ENCODE results near the gene RASAL2.
"Not testable (repeated sequence)": the region's sequence is repeated elsewhere in the genome, so short reads cannot be mapped to it uniquely, and the experiment has no call there.

Gene RASAL2

DNA sequence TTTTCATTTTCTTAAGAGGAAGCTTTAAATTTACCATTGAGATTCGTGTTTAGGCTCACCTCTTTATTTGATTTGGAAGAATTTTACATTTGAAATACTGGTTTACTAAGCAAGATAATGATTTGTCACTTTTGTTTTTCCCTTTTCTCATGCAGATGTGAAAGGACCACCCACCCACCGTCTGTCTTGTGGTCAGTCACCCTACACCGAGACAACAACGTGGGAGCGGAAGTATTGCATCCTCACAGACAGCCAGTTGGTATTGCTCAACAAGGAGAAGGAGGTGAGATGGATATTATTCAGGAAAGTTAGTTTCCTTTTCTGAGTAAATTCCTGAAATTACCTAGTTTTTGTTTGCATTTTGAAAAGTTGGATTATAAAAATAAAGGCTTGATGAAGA lies 189.5 kb downstream of the RASAL2 start:
- no peak for DNase-seq (ENCODE audit: low read depth in 2 of 2)

- no peak for DNase-seq (ENCODE audit: low read depth in 2 of 2)
Observed at GRCh38 chr1:178284058-178284457, 190.2 kb downstream of the RASAL2 start.

DNA sequence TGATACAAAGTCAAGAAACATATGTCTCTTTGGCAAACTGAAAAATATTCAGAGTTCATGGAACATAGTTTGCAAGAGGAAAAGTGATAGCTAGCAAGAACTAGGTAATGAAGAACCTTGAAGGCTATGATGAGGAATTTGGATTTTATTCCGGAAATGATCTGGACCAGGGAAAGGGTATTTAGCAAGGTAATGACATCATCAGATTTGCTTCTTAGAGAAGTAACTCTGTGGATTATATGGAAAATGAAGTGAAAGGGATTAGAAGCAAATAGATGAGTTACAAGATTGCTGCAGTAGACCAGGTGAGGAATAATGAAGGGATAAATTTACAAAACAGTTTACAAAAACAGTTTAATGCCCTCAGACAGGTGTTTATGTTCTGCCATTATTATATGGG lies 197.3 kb downstream of the RASAL2 start:
- no peak for DNase-seq (ENCODE audit: low read depth in 2 of 2)

DNA sequence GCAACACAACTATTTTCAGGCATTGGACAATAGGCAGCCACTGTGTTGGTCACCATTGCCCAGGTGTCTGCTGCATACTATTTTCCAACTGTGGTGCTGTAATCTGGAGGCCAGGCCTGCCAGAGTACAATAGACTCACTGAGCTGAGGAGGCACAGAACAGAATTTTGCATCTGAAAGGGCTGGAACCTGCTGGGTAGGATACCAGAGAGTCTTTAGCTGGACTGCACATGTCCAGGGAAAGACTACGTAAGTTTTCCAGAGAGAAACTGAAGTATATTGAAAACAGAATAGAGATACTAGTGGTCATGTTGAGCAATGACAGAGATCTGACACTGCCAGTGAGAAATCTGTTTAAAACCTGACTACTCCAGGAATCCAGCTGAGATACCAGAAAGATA lies 200.8 kb downstream of the RASAL2 start:
- DNase-seq (ENCODE audit: low read depth in 2 of 2): no peak

GRCh38 chr1:178300352-178300699 lies 206.4 kb downstream of the RASAL2 start:
- no peak for DNase-seq (ENCODE audit: low read depth in 2 of 2)

DNA sequence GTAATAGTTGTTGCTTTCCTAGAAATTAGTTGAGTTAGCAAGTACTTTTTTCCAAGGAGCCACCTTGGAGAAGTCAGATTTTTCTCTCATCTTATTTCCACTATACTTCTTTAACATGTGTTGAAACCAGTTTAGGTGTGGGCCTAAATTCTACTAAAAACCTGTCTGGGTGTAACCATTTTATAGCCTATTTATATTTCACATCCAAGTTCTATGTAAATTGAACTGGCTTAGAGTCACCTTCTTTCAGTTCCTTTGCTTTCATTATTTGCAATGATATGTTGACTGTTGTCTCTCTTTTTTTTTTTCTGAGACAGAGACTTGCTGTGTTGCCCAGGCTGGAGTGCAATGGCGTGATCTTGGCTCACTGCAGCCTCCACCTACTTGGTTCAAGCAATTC lies 207.2 kb downstream of the RASAL2 start:
- DNase-seq (ENCODE audit: low read depth in 2 of 2): no peak

GRCh38 chr1:178307264-178307663 lies 213.4 kb downstream of the RASAL2 start:
- DNase-seq (ENCODE audit: low read depth in 2 of 2): no peak

GRCh38 chr1:178308438-178308837 lies 214.5 kb downstream of the RASAL2 start:
- DNase-seq (ENCODE audit: low read depth in 2 of 2): no peak

- no peak for DNase-seq (ENCODE audit: low read depth in 2 of 2)
Observed at GRCh38 chr1:178310685-178311105, 216.8 kb downstream of the RASAL2 start.

DNA sequence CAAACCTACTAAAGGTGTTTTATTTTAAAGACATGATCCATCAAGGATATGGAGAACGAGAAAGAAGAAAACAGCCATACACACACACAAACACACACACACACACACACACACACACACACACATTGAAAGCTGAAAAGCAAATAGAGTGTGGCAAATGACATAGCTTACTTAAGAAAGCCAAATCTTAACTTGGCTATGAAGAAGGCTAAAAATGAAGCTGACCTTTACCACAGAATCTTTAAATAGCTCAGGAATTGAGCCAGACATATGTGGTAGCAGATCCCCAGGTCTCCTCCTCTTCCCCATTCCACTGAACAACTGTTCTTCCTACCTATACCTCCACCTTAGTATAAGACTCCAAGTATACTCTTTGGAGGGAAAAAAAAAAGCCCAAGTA lies 217.3 kb downstream of the RASAL2 start:
- DNase-seq (ENCODE audit: low read depth in 2 of 2): no peak

DNA sequence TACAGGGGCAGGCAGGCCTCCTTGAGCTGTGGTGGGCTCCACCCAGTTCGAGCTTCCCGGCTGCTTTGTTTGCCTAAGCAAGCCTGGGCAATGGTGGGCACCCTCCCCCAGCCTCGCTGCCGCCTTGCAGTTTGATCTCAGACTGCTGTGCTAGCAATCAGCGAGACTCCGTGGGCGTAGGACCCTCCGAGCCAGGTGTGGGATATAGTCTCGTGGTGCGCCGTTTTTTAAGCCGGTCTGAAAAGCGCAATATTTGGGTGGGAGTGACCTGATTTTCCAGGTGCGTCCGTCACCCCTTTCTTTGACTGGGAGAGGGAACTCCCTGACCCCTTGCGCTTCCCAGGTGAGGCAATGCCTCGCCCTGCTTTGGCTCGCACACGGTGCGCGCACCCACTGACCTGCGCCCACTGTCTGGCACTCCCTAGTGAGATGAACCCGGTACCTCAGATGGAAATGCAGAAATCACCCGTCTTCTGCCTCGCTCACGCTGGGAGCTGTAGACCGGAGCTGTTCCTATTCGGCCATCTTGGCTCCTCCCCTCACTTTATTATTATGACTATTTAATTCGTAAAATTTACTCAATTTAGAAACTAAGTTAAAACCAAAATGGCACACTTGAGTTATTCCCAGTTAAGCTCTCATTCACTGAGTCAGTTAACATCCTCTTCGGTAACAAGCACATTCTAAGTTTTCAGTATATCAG lies 226.5 kb downstream of the RASAL2 start:
- not testable (repeated sequence) for DNase-seq (ENCODE audit: low read depth in 2 of 2)

DNA sequence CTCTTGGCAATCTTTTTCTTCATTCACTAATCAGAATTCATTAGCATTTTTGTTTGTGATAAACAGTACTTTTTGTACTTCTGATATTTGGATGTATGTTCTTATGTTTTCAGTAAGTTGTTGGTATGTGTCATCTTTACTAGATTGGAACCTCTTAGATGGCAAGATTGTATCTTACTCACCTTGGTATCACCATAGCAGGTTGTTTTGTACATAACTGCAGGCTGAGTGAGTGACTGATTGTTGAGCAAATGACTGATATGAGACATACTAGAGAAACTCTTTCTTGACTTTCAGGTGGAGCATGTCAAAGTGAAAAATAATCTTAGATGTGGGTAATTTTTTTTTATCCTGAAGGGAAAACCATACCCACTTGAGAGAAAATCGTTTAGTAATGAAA lies 229.2 kb downstream of the RASAL2 start:
- no peak for DNase-seq (ENCODE audit: low read depth in 2 of 2)

- DNase-seq (ENCODE audit: low read depth in 2 of 2): no peak
Observed at GRCh38 chr1:178324003-178324402, 230.1 kb downstream of the RASAL2 start.

GRCh38 chr1:178328728-178329127 lies 234.8 kb downstream of the RASAL2 start:
- no peak for DNase-seq (ENCODE audit: low read depth in 2 of 2)

GRCh38 chr1:178330153-178330552 lies 236.2 kb downstream of the RASAL2 start:
- DNase-seq (ENCODE audit: low read depth in 2 of 2): no peak

- no peak for DNase-seq (ENCODE audit: low read depth in 2 of 2)
Observed at GRCh38 chr1:178330848-178331497, 237.1 kb downstream of the RASAL2 start.

- DNase-seq (ENCODE audit: low read depth in 2 of 2): no peak
Observed at GRCh38 chr1:178335426-178335825, 241.5 kb downstream of the RASAL2 start.

GRCh38 chr1:178337091-178337706 lies 243.3 kb downstream of the RASAL2 start:
- DNase-seq (ENCODE audit: low read depth in 2 of 2): no peak

DNA sequence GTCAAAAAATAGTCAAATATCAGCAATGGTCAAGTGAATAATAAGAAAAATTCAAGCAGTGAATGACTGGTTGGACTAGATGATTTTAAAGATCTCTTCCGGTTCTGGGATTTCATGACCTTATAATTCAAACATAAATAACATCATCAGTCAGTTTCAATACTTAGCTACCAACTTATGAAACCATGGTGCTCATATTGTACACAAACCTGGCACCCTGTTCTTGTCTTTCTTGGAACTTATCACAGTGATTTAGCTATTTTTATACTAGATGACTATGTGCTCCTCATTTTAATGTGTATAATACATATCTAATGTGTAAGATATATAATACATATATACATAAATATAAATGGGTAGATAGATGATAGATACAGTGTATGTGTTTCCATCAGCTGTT lies 245.9 kb downstream of the RASAL2 start:
- DNase-seq (ENCODE audit: low read depth in 2 of 2): no peak

- no peak for DNase-seq (ENCODE audit: low read depth in 2 of 2)
Observed at GRCh38 chr1:178341261-178341956, 247.5 kb downstream of the RASAL2 start.

GRCh38 chr1:178342745-178343144 lies 248.8 kb downstream of the RASAL2 start:
- DNase-seq (ENCODE audit: low read depth in 2 of 2): no peak

DNA sequence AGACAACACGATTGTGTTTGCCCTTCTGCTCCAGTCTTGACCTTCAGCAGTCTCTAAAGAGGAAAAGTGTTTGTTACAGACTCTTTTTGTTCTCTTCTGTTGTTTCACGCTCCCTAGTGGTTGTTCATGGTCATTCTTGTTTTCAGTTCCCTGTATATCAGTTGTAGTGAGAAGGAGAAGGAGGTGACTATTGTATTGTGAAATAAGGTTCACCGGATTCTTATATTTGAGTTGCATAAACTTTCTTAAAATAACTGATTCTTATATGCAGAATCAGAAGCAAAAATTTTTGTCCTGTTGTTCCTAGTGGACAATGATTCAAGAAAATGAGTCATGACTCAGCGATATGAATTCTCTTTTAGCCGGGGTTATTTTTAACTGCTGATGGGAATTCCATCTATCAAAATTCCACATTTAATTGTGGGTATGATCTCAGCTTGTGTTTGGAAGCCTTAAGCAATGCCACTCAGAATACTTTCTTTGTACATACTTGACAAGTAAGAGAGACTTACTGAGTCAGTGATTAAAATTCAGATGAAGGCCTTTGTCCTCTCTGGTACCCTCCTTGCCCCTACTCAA lies 250.7 kb downstream of the RASAL2 start:
- DNase-seq (ENCODE audit: low read depth in 2 of 2): no peak

Data from activated CD8-positive, alpha-beta memory T cell treated with anti-CD3 and anti-CD28 coated beads for 4 hours (primary cell).